Measurements from ENCODE around the gene ZC2HC1B. TPM values are rescaled to one million over a fixed set of nuclear protein-coding genes. Genes with fewer than 3 reads are reported as not detected.

ZC2HC1B gene
- total RNA-seq, 1 donor from 2014 or later: not detected

- TF ChIP-seq CTCF (IDR thresholded peaks at IDR 0.05; ENCODE audit: unreplicated experiment): no peak
- Mint-ChIP-seq H3K27me3 (peaks cover 38% of the 10 kb centered on the region), H3K27ac (peak overlapping the region; percentile 31), H3K4me3 (ENCODE audit: low read depth) (no peak overlapping the region), H3K36me3 (ENCODE audit: insufficient read depth) (no peaks in the 10 kb centered on the region), H3K4me1 (ENCODE audit: low read depth) (peaks cover 62% of the 10 kb centered on the region), H3K9me3 (ENCODE audit: low read depth) (no peaks in the 10 kb centered on the region)
- no peak for DNase-seq (ENCODE audit: low spot score, unreplicated experiment)
Observed at GRCh38 chr6:143969077-143969476, 104.8 kb downstream of the ZC2HC1B start.

GRCh38 chr6:143970456-143971218 is 106.4 kb downstream of the ZC2HC1B start:
- DNase-seq (ENCODE audit: low spot score, unreplicated experiment): no peak
- Mint-ChIP-seq H3K27me3 (peaks cover 28% of the 10 kb centered on the region), H3K36me3 (ENCODE audit: insufficient read depth) (no peaks in the 10 kb centered on the region), H3K4me1 (ENCODE audit: low read depth) (peaks cover 57% of the 10 kb centered on the region), H3K9me3 (ENCODE audit: low read depth) (no peaks in the 10 kb centered on the region), H3K4me3 (ENCODE audit: low read depth) (peak overlapping the region; percentile 7), H3K27ac (peak overlapping the region; percentile 24)
- TF ChIP-seq CTCF (IDR thresholded peaks at IDR 0.05; ENCODE audit: unreplicated experiment): no peak

GRCh38 chr6:143971482-143972205 is 107.4 kb downstream of the ZC2HC1B start:
- peak overlapping the region; percentile 65 for H3K27ac Mint-ChIP-seq
- peaks cover 59% of the 10 kb centered on the region for H3K4me1 Mint-ChIP-seq (ENCODE audit: low read depth)
- peak overlapping the region; percentile 26 for H3K4me3 Mint-ChIP-seq (ENCODE audit: low read depth)
- H3K9me3 Mint-ChIP-seq (ENCODE audit: low read depth): no peaks in the 10 kb centered on the region
- H3K27me3 Mint-ChIP-seq: peaks cover 18% of the 10 kb centered on the region
- no peak for TF ChIP-seq CTCF (IDR thresholded peaks at IDR 0.05; ENCODE audit: unreplicated experiment)
- no peak for DNase-seq (ENCODE audit: low spot score, unreplicated experiment)
- no peaks in the 10 kb centered on the region for H3K36me3 Mint-ChIP-seq (ENCODE audit: insufficient read depth)

GRCh38 chr6:143973097-143973966 is 109.1 kb downstream of the ZC2HC1B start:
- TF ChIP-seq CTCF (IDR thresholded peaks at IDR 0.05; ENCODE audit: unreplicated experiment): no peak
- Mint-ChIP-seq H3K9me3 (ENCODE audit: low read depth) (no peaks in the 10 kb centered on the region), H3K4me3 (ENCODE audit: low read depth) (peak overlapping the region; percentile 13), H3K4me1 (ENCODE audit: low read depth) (peaks cover 55% of the 10 kb centered on the region), H3K36me3 (ENCODE audit: insufficient read depth) (no peaks in the 10 kb centered on the region), H3K27me3 (peaks cover 13% of the 10 kb centered on the region), H3K27ac (peak overlapping the region; percentile 95)
- DNase-seq (ENCODE audit: low spot score, unreplicated experiment): no peak

- peaks cover 13% of the 10 kb centered on the region for H3K27me3 Mint-ChIP-seq
- H3K4me1 Mint-ChIP-seq (ENCODE audit: low read depth): peaks cover 53% of the 10 kb centered on the region
Observed at GRCh38 chr6:143974089-143974488, 109.8 kb downstream of the ZC2HC1B start.

More at GRCh38 chr6:143974089-143974488, 109.8 kb downstream of the ZC2HC1B start:
- no peaks in the 10 kb centered on the region for H3K9me3 Mint-ChIP-seq (ENCODE audit: low read depth)
- H3K27ac Mint-ChIP-seq: no peak overlapping the region
- no peak for DNase-seq (ENCODE audit: low spot score, unreplicated experiment)
- TF ChIP-seq CTCF (IDR thresholded peaks at IDR 0.05; ENCODE audit: unreplicated experiment): no peak
- H3K4me3 Mint-ChIP-seq (ENCODE audit: low read depth): no peak overlapping the region
- no peaks in the 10 kb centered on the region for H3K36me3 Mint-ChIP-seq (ENCODE audit: insufficient read depth)
